Neuronal stem cell (in vitro differentiated cells): Measurements from ENCODE around the gene ANXA7.

Experiments used
- DNase-seq: peaks from one replicate; pipeline ENCODE4 v3.0.0-alpha.2; 2013; ENCODE audit warnings: low spot score
- H2AFZ ChIP-seq: one replicate; pipeline ENCODE4 v1.6.1; 2013; ENCODE audit warnings: mild to moderate bottlenecking, low read length, inconsistent platforms
- H2AK5ac ChIP-seq: 2 replicates; pipeline ENCODE4 v1.6.1; 2013; ENCODE audit warnings: low read depth, mild to moderate bottlenecking, inconsistent platforms, low read length, moderate library complexity, mixed read lengths
- H2BK120ac ChIP-seq: 2 replicates; pipeline ENCODE4 v1.6.1; 2013; ENCODE audit warnings: low read depth, mild to moderate bottlenecking, inconsistent platforms, low read length, moderate library complexity, mixed read lengths
- H2BK12ac ChIP-seq: one replicate; pipeline ENCODE4 v1.6.1; 2013; ENCODE audit warnings: low read length, inconsistent platforms
- H2BK15ac ChIP-seq: 2 replicates; pipeline ENCODE4 v1.6.1; 2013; ENCODE audit warnings: mild to moderate bottlenecking, low read length, inconsistent platforms, mixed read lengths
- H2BK5ac ChIP-seq: one replicate; pipeline ENCODE4 v1.6.1; 2013; ENCODE audit warnings: inconsistent platforms, mild to moderate bottlenecking, low read length, moderate library complexity
- H3K14ac ChIP-seq: one replicate; pipeline ENCODE4 v1.6.1; 2013; ENCODE audit warnings: low read length, inconsistent platforms
- H3K18ac ChIP-seq: 2 replicates; pipeline ENCODE4 v1.6.1; 2013; ENCODE audit warnings: low read length, inconsistent platforms
- H3K23ac ChIP-seq: 2 replicates; pipeline ENCODE4 v1.6.1; 2013; ENCODE audit warnings: low read depth, mild to moderate bottlenecking, mixed read lengths, low read length, inconsistent platforms; ENCODE audit not compliant: poor library complexity
- H3K27ac ChIP-seq: replicated peaks from 3 replicates; pipeline ENCODE4 v1.5.1; 2013; ENCODE audit warnings: low read length, inconsistent platforms
- H3K27me3 ChIP-seq, 3 experiments: 2 replicates each; pipeline ENCODE4 v1.6.1; 2013; ENCODE audit warnings: low read length in 3 of 3, mild to moderate bottlenecking in 2 of 3, inconsistent platforms in 1 of 3, low read depth in 1 of 3, mixed read lengths in 1 of 3, moderate library complexity in 1 of 3; ENCODE audit not compliant: control insufficient read depth in 3 of 3, insufficient read depth in 3 of 3
- H3K36me3 ChIP-seq, 2 donors: replicated peaks in 1 of 2; 2 replicates each; pipeline ENCODE4 v1.6.1; 2013; ENCODE audit warnings: low read length in 2 of 2; ENCODE audit not compliant: control insufficient read depth in 2 of 2, insufficient read depth in 2 of 2
- H3K4ac ChIP-seq: 2 replicates; pipeline ENCODE4 v1.6.1; 2013; ENCODE audit warnings: inconsistent platforms, mild to moderate bottlenecking, low read length, moderate library complexity
- H3K4me1 ChIP-seq, 2 donors: 1 replicate in 1 of 2; 2 replicates in 1 of 2; pipeline ENCODE4 v1.6.1; 2013; ENCODE audit warnings: low read length in 2 of 2, low read depth in 1 of 2; ENCODE audit not compliant: control insufficient read depth in 2 of 2, insufficient read depth in 1 of 2
- H3K4me2 ChIP-seq: one replicate; pipeline ENCODE4 v1.6.1; 2013; ENCODE audit warnings: mild to moderate bottlenecking, low read length, inconsistent platforms; ENCODE audit not compliant: insufficient read depth, poor library complexity, severe bottlenecking
- H3K4me3 ChIP-seq, 2 donors: 2 replicates each; pipeline ENCODE4 v1.5.1; 2013; ENCODE audit warnings: low read length in 2 of 2, mild to moderate bottlenecking in 2 of 2, inconsistent platforms in 1 of 2, moderate library complexity in 1 of 2
- H3K79me1 ChIP-seq: one replicate; pipeline ENCODE4 v1.6.1; 2013; ENCODE audit warnings: low read depth, mild to moderate bottlenecking, inconsistent platforms, low read length, moderate library complexity
- H3K9ac ChIP-seq: one replicate; pipeline ENCODE4 v1.6.1; 2013; ENCODE audit warnings: mild to moderate bottlenecking, low read depth, low read length, inconsistent platforms; ENCODE audit not compliant: poor library complexity
- H3K9me3 ChIP-seq, 2 donors: replicated peaks in 1 of 2; 2 replicates each; pipeline versions ENCODE3 to v1.6.1; 2013; ENCODE audit warnings: low read length in 2 of 2, mild to moderate bottlenecking in 2 of 2, inconsistent platforms in 1 of 2, low read depth in 1 of 2, mixed read lengths in 1 of 2, moderate library complexity in 1 of 2; ENCODE audit not compliant: control insufficient read depth in 2 of 2, insufficient read depth in 1 of 2
- H4K8ac ChIP-seq: one replicate; pipeline ENCODE4 v1.6.1; 2013; ENCODE audit warnings: low read depth, mild to moderate bottlenecking, inconsistent platforms, low read length, moderate library complexity
- H4K91ac ChIP-seq: one replicate; pipeline ENCODE4 v1.6.1; 2013; ENCODE audit warnings: low read length, low read depth, mild to moderate bottlenecking, inconsistent platforms; ENCODE audit not compliant: poor library complexity
- WGBS, 2 donors: extraction: QIAGEN DNeasy Blood & Tissue Kit; methylation state at CpG; one replicate each; pipeline ENCODE4 v1.1.7; 2013; ENCODE audit warnings: missing lambda C conversion rate in 2 of 2, mixed read lengths in 1 of 2; ENCODE audit not compliant: insufficient read length in 2 of 2, insufficient replicate concordance in 1 of 2; ENCODE audit errors: extremely low coverage in 2 of 2; 5-methylcytosine and 5-hydroxymethylcytosine counted together

ANXA7 gene

GRCh38 chr10:73359492-73359891 lies 54.4 kb downstream of the ANXA7 start:
- Histone ChIP-seq H2AK5ac (no peak overlapping the region), H2BK12ac (no peak overlapping the region), H3K4ac (no peak overlapping the region), H3K4me2 (no peak overlapping the region), H2BK5ac (no peak overlapping the region), H3K9me3 (no peaks in the 10 kb centered on the region), H3K23ac (no peak overlapping the region), H3K4me1 (peaks cover 0 to 6% of the 10 kb centered on the region in 2 donors), H2BK15ac (no peak overlapping the region), H3K4me3 (no peak overlapping the region), H3K36me3 (peaks cover 0 to 2% of the 10 kb centered on the region in 2 donors), H3K27me3 (no peaks in the 10 kb centered on the region), H3K18ac (no peak overlapping the region), H3K14ac (no peak overlapping the region), H3K27ac (no peak overlapping the region), H2AFZ (peak overlapping the region; percentile 96), H2BK120ac (no peak overlapping the region), H3K79me1 (no peaks in the 10 kb centered on the region), H4K8ac (no peak overlapping the region), H4K91ac (no peak overlapping the region), H3K9ac (no peak overlapping the region)
- no peak for DNase-seq
- WGBS, 2 donors = no CpG with 5 or more reads among the region's 8 CpGs

GRCh38 chr10:73358331-73359279 lies 55.3 kb downstream of the ANXA7 start, which contains the start of gene CFAP70:
TSS of gene CFAP70 (minus strand) at chr10:73358864. CDS start at chr10:73354796, 4,068 bp downstream.
- Histone ChIP-seq H3K27me3 (no peaks in the 10 kb centered on the region), H3K4me1 (peaks cover 0 to 6% of the 10 kb centered on the region in 2 donors), H3K9ac (peak within 1 kb of the TSS; percentile 65), H2AFZ (peak within 1 kb of the TSS; percentile 96), H3K18ac (peak within 1 kb of the TSS; percentile 23), H3K36me3 (no peaks in the 10 kb centered on the region), H3K4ac (no peak within 1 kb of the TSS), H3K27ac (no peak within 1 kb of the TSS), H3K9me3 (no peaks in the 10 kb centered on the region), H2BK12ac (no peak within 1 kb of the TSS), H3K79me1 (no peaks in the 10 kb centered on the region), H3K4me2 (peak within 1 kb of the TSS; percentile 72), H3K4me3 (peak within 1 kb of the TSS; percentile 77 to 91), H4K8ac (no peak within 1 kb of the TSS), H3K14ac (no peak within 1 kb of the TSS), H2AK5ac (no peak within 1 kb of the TSS), H3K23ac (no peak within 1 kb of the TSS), H2BK5ac (no peak within 1 kb of the TSS), H2BK120ac (no peak within 1 kb of the TSS), H2BK15ac (no peak within 1 kb of the TSS), H4K91ac (no peak within 1 kb of the TSS)
- WGBS, 2 donors = no CpG with 5 or more reads among the region's 45 CpGs
- peak; percentile 91 for DNase-seq

DNA sequence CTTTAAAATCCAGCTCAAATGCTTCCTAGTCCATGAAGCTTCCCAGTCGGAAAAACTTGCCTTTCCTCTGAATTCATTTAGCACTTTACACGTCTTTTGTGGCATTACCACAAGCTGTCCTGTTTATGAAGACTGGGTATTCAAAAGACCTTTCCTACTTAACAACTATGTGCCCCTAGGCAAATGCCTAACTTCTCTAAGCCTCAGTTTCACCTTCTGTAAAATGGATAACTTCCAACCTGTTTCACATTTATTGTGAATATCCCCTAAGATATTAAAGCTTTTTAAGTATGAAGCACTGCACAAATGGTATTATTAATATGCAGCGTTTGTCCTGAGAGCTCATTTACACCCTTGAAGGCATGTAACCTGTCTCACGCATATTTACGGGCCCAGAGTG lies 56.0 kb downstream of the ANXA7 start:
- no CpG with 5 or more reads among the region's 5 CpGs for WGBS, 2 donors
- no peak overlapping the region for H4K91ac ChIP-seq

GRCh38 chr10:73357166-73357565 lies 56.7 kb downstream of the ANXA7 start:
- peaks cover 0 to 6% of the 10 kb centered on the region in 2 donors for H3K4me1 ChIP-seq
- H2BK120ac ChIP-seq = no peak overlapping the region
- H2AK5ac ChIP-seq = no peak overlapping the region
- H3K4me2 ChIP-seq = no peak overlapping the region
- no peak overlapping the region for H3K4me3 ChIP-seq
- no peak overlapping the region for H2BK5ac ChIP-seq
- no peak overlapping the region for H2AFZ ChIP-seq
- H3K14ac ChIP-seq = no peak overlapping the region
- no peak overlapping the region for H2BK15ac ChIP-seq
- H3K79me1 ChIP-seq = no peaks in the 10 kb centered on the region
- H3K4ac ChIP-seq = no peak overlapping the region
- H3K18ac ChIP-seq = no peak overlapping the region
- no peak overlapping the region for H4K8ac ChIP-seq
- H4K91ac ChIP-seq = no peak overlapping the region
- H3K9ac ChIP-seq = no peak overlapping the region
- no peaks in the 10 kb centered on the region for H3K27me3 ChIP-seq
- H3K27ac ChIP-seq = no peak overlapping the region
- H3K23ac ChIP-seq = no peak overlapping the region
- no CpG with 5 or more reads among the region's 4 CpGs for WGBS, 2 donors
- no peaks in the 10 kb centered on the region for H3K36me3 ChIP-seq
- no peak overlapping the region for H2BK12ac ChIP-seq
- no peak for DNase-seq
- H3K9me3 ChIP-seq = no peaks in the 10 kb centered on the region

More for the DNA sequence above, 56.0 kb downstream of the ANXA7 start:
- no peak overlapping the region for H3K23ac ChIP-seq
- no peaks in the 10 kb centered on the region for H3K27me3 ChIP-seq
- H3K14ac ChIP-seq = no peak overlapping the region
- no peak overlapping the region for H3K18ac ChIP-seq
- no peak overlapping the region for H3K27ac ChIP-seq
- peak overlapping the region; percentile 96 for H2AFZ ChIP-seq
- H3K4me2 ChIP-seq = peak overlapping the region; percentile 72
- no peaks in the 10 kb centered on the region for H3K9me3 ChIP-seq
- H3K4me3 ChIP-seq = peak overlapping the region; percentile 77 to 91
- no peak overlapping the region for H2AK5ac ChIP-seq
- peaks cover 0 to 6% of the 10 kb centered on the region in 2 donors for H3K4me1 ChIP-seq
- H3K36me3 ChIP-seq = no peaks in the 10 kb centered on the region
- H2BK5ac ChIP-seq = no peak overlapping the region
- H2BK12ac ChIP-seq = no peak overlapping the region
- H2BK120ac ChIP-seq = no peak overlapping the region
- H3K4ac ChIP-seq = no peak overlapping the region
- no peaks in the 10 kb centered on the region for H3K79me1 ChIP-seq
- no peak overlapping the region for H4K8ac ChIP-seq
- no peak for DNase-seq
- H3K9ac ChIP-seq = peak overlapping the region; percentile 65
- H2BK15ac ChIP-seq = no peak overlapping the region
